HEK293 (cell line): ENCODE measurements around the gene RPS19.

Source experiments
- KLF10 ChIP-seq: fragments of 450-650 bp; IDR thresholded peaks from 2 replicates; pipeline ENCODE4 v1.5.1; 2018; ENCODE audit warnings: missing biosample characterization, mild to moderate bottlenecking, missing genetic modification characterization
- OSR2 ChIP-seq: fragments of 450-650 bp; formaldehyde crosslinking; IDR thresholded peaks from 2 replicates; pipeline ENCODE4 v1.5.1; 2016; ENCODE audit warnings: missing biosample characterization, missing genetic modification characterization
- SP2 ChIP-seq: fragments of 450-650 bp; formaldehyde crosslinking; IDR thresholded peaks from 2 replicates; pipeline ENCODE4 v1.5.1; 2016; ENCODE audit warnings: missing biosample characterization, missing genetic modification characterization
- SP3 ChIP-seq: fragments of 450-650 bp; formaldehyde crosslinking; IDR thresholded peaks from 2 replicates; pipeline ENCODE4 v1.5.1; 2016; ENCODE audit warnings: missing biosample characterization, missing genetic modification characterization
- TCF7L2 ChIP-seq: IDR thresholded peaks from 2 replicates; pipeline ENCODE4 v1.6.1; 2011; ENCODE audit warnings: low read depth, mild to moderate bottlenecking, inconsistent platforms, low read length, moderate library complexity, borderline replicate concordance
- ZNF140 ChIP-seq: fragments of 450-650 bp; formaldehyde crosslinking; IDR thresholded peaks from 2 replicates; pipeline ENCODE4 v1.5.1; 2016; ENCODE audit warnings: missing biosample characterization, missing genetic modification characterization
- ZNF146 ChIP-seq: fragments of 450-650 bp; formaldehyde crosslinking; IDR thresholded peaks from 2 replicates; pipeline ENCODE4 v1.5.1; 2016; ENCODE audit warnings: missing biosample characterization, missing genetic modification characterization
- ZNF214 ChIP-seq: fragments of 450-650 bp; formaldehyde crosslinking; IDR thresholded peaks from 2 replicates; pipeline ENCODE4 v1.5.1; 2017; ENCODE audit warnings: missing biosample characterization, mild to moderate bottlenecking, missing genetic modification characterization, borderline replicate concordance
- ZNF560 ChIP-seq: fragments of 450-650 bp; formaldehyde crosslinking; IDR thresholded peaks from 2 replicates; pipeline ENCODE4 v1.5.1; 2017; ENCODE audit warnings: missing biosample characterization, missing genetic modification characterization, borderline replicate concordance
- TF ChIP-seq, protein P1 (sequence below): fragments of 450-650 bp; formaldehyde crosslinking; IDR thresholded peaks from 2 replicates; pipeline ENCODE4 v1.5.1; 2016; ENCODE audit warnings: missing biosample characterization, missing genetic modification characterization
- TF ChIP-seq, protein P2 (sequence below): fragments of 450-650 bp; formaldehyde crosslinking; IDR thresholded peaks from 2 replicates; pipeline ENCODE4 v1.5.1; 2017; ENCODE audit warnings: missing biosample characterization, mild to moderate bottlenecking, missing genetic modification characterization, moderate library complexity
- TF ChIP-seq, protein P3 (sequence below): fragments of 450-650 bp; formaldehyde crosslinking; IDR thresholded peaks from 2 replicates; pipeline ENCODE4 v1.5.1; 2016; ENCODE audit warnings: missing biosample characterization, missing genetic modification characterization
- TF ChIP-seq, protein P4 (sequence below): fragments of 450-650 bp; formaldehyde crosslinking; IDR thresholded peaks from 2 replicates; pipeline ENCODE4 v1.5.1; 2017; ENCODE audit warnings: missing biosample characterization, missing genetic modification characterization
- TF ChIP-seq, protein P5 (sequence below): fragments of 450-650 bp; formaldehyde crosslinking; IDR thresholded peaks from 2 replicates; pipeline ENCODE4 v1.5.1; 2016; ENCODE audit warnings: missing biosample characterization, missing genetic modification characterization

DNA sequence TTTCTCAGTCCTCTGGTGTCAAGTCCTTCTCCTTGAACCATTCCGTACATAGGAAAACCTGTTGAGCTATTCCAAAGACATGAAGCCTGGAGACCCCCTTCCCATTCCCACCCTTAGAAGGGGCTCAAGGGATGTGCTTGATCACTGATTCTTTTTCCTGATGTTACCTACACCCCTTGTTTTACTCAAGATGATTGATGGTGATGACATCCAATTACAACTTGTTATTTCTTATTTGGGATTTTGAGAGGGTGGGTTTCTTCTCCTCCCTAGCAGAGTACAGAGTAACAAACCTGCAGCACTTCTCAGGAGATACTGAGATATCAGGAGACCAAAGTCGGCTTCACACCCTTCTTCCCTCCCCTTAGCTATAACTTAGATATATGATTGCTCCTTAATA is 6.7 kb upstream of the RPS19 start:
- TF ChIP-seq, protein P1, sequence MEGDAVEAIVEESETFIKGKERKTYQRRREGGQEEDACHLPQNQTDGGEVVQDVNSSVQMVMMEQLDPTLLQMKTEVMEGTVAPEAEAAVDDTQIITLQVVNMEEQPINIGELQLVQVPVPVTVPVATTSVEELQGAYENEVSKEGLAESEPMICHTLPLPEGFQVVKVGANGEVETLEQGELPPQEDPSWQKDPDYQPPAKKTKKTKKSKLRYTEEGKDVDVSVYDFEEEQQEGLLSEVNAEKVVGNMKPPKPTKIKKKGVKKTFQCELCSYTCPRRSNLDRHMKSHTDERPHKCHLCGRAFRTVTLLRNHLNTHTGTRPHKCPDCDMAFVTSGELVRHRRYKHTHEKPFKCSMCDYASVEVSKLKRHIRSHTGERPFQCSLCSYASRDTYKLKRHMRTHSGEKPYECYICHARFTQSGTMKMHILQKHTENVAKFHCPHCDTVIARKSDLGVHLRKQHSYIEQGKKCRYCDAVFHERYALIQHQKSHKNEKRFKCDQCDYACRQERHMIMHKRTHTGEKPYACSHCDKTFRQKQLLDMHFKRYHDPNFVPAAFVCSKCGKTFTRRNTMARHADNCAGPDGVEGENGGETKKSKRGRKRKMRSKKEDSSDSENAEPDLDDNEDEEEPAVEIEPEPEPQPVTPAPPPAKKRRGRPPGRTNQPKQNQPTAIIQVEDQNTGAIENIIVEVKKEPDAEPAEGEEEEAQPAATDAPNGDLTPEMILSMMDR (tag by site-specific recombination): no peak
- TF ChIP-seq SP2 (tag by site-specific recombination) (no peak), ZNF140 (tag by site-specific recombination) (no peak), ZNF146 (no peak), OSR2 (no peak), TCF7L2 (no peak), ZNF560 (tag by site-specific recombination) (no peak), ZNF214 (tag by site-specific recombination) (no peak), SP3 (no peak), KLF10 (no peak)
- TF ChIP-seq, protein P2, sequence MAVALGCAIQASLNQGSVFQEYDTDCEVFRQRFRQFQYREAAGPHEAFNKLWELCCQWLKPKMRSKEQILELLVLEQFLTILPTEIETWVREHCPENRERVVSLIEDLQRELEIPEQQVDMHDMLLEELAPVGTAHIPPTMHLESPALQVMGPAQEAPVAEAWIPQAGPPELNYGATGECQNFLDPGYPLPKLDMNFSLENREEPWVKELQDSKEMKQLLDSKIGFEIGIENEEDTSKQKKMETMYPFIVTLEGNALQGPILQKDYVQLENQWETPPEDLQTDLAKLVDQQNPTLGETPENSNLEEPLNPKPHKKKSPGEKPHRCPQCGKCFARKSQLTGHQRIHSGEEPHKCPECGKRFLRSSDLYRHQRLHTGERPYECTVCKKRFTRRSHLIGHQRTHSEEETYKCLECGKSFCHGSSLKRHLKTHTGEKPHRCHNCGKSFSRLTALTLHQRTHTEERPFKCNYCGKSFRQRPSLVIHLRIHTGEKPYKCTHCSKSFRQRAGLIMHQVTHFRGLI (tag by site-specific recombination): no peak
- TF ChIP-seq, protein P3, sequence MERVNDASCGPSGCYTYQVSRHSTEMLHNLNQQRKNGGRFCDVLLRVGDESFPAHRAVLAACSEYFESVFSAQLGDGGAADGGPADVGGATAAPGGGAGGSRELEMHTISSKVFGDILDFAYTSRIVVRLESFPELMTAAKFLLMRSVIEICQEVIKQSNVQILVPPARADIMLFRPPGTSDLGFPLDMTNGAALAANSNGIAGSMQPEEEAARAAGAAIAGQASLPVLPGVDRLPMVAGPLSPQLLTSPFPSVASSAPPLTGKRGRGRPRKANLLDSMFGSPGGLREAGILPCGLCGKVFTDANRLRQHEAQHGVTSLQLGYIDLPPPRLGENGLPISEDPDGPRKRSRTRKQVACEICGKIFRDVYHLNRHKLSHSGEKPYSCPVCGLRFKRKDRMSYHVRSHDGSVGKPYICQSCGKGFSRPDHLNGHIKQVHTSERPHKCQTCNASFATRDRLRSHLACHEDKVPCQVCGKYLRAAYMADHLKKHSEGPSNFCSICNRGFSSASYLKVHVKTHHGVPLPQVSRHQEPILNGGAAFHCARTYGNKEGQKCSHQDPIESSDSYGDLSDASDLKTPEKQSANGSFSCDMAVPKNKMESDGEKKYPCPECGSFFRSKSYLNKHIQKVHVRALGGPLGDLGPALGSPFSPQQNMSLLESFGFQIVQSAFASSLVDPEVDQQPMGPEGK (tag by site-specific recombination): no peak
- TF ChIP-seq, protein P4, sequence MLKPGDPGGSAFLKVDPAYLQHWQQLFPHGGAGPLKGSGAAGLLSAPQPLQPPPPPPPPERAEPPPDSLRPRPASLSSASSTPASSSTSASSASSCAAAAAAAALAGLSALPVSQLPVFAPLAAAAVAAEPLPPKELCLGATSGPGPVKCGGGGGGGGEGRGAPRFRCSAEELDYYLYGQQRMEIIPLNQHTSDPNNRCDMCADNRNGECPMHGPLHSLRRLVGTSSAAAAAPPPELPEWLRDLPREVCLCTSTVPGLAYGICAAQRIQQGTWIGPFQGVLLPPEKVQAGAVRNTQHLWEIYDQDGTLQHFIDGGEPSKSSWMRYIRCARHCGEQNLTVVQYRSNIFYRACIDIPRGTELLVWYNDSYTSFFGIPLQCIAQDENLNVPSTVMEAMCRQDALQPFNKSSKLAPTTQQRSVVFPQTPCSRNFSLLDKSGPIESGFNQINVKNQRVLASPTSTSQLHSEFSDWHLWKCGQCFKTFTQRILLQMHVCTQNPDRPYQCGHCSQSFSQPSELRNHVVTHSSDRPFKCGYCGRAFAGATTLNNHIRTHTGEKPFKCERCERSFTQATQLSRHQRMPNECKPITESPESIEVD (tag by site-specific recombination): no peak
- TF ChIP-seq, protein P5, sequence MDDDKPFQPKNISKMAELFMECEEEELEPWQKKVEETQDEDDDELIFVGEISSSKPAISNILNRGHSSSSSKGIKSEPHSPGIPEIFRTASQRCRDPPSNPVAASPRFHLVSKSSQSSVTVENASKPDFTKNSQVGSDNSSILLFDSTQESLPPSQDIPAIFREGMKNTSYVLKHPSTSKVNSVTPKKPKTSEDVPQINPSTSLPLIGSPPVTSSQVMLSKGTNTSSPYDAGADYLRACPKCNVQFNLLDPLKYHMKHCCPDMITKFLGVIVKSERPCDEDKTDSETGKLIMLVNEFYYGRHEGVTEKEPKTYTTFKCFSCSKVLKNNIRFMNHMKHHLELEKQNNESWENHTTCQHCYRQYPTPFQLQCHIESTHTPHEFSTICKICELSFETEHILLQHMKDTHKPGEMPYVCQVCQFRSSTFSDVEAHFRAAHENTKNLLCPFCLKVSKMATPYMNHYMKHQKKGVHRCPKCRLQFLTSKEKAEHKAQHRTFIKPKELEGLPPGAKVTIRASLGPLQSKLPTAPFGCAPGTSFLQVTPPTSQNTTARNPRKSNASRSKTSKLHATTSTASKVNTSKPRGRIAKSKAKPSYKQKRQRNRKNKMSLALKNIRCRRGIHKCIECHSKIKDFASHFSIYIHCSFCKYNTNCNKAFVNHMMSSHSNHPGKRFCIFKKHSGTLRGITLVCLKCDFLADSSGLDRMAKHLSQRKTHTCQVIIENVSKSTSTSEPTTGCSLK (tag by site-specific recombination): no peak
